ENCODE results near the gene GNAT2. TPM values are rescaled to one million over a fixed set of nuclear protein-coding genes. Genes with fewer than 3 reads are reported as not detected.

Gene GNAT2
- total and polyA plus RNA-seq, 2 donors (not counting 3 experiments of a cell fraction or from before 2014, with no cell fraction given): not detected

DNA sequence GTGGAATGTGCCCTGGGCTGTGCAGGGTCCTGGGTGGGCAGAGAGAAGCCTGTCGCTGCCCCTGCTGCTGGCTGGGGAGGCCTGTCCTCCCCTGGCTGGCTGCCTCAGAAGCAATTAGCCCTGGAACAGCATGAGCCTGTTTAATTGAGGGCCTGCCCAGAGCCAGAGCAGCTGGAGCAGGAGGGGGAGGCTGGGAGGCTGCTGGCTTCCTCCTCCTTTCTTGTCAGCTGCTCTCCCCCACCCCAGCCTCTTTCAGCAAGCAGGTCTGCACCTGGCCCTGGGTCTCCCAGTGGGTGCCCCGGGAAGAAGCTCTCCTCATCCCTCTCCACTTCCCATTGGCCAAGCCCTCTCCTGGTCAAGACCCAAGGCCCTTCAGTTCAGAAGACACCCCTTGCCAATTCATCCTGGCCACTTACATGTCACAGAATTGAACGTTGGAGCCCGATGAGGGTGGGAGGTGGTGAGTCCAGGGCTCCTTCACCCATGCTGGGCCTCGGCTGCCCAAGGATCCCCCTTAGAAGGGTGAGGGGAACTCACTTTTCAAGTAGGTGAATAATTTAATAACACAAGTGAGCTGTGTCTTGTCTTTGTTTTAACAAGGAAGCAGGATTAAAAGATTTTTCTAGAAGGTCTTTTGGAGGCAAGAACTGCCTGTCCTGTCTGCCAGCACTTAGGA is 13.4 kb upstream of the GNAT2 start:
- no peak for TF ChIP-seq MYC (IDR thresholded peaks at IDR 0.05; ENCODE audit: low read depth, low read length)
- no peak for TF ChIP-seq GATA2 (IDR thresholded peaks at IDR 0.05; ENCODE audit: insufficient read depth, insufficient read length, low read depth, low read length)
- no peak for TF ChIP-seq FOS (IDR thresholded peaks at IDR 0.05; ENCODE audit: borderline replicate concordance, insufficient read depth, low read length)
- TF ChIP-seq, protein P1, sequence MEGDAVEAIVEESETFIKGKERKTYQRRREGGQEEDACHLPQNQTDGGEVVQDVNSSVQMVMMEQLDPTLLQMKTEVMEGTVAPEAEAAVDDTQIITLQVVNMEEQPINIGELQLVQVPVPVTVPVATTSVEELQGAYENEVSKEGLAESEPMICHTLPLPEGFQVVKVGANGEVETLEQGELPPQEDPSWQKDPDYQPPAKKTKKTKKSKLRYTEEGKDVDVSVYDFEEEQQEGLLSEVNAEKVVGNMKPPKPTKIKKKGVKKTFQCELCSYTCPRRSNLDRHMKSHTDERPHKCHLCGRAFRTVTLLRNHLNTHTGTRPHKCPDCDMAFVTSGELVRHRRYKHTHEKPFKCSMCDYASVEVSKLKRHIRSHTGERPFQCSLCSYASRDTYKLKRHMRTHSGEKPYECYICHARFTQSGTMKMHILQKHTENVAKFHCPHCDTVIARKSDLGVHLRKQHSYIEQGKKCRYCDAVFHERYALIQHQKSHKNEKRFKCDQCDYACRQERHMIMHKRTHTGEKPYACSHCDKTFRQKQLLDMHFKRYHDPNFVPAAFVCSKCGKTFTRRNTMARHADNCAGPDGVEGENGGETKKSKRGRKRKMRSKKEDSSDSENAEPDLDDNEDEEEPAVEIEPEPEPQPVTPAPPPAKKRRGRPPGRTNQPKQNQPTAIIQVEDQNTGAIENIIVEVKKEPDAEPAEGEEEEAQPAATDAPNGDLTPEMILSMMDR (IDR thresholded peaks at IDR 0.05; ENCODE audit: extremely low read depth in 1 of 2, insufficient read depth in 1 of 2, low read depth in 1 of 2, low read length in 2 of 2): no peak
- no peak for TF ChIP-seq POLR2AphosphoS5 (IDR thresholded peaks at IDR 0.05; ENCODE audit: insufficient read depth, low read depth, low read length)
- TF ChIP-seq, protein P2, sequence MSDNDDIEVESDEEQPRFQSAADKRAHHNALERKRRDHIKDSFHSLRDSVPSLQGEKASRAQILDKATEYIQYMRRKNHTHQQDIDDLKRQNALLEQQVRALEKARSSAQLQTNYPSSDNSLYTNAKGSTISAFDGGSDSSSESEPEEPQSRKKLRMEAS (IDR thresholded peaks at IDR 0.05; ENCODE audit: insufficient read depth, insufficient read length): no peak
- TF ChIP-seq EZH2 (IDR thresholded peaks at IDR 0.05; ENCODE audit: borderline replicate concordance, low read depth, low read length, severe bottlenecking): no peak
- no peak for TF ChIP-seq JUN (IDR thresholded peaks at IDR 0.05; ENCODE audit: borderline replicate concordance, insufficient read depth, insufficient read length, low read depth)
- no peak for TF ChIP-seq POLR2A (IDR thresholded peaks at IDR 0.05; ENCODE audit: low read depth, low read length)
- BruUV-seq (replicated peaks): no TSS peak
- ChIA-PET CTCF (interaction anchor here (0.6 to 15.2 kb wide), 5 partner anchors 7 to 352 kb away, joined by 3 to 565 read pairs (median 4); partner anchors contain the start of gene AHCYL1), POLR2A (interaction anchor here (0.8 kb wide), 1 partner anchor 84 kb away, joined by 3 read pairs; the partner anchor contains the start of gene GNAI3)
- intact Hi-C loops (cut with micrococcal nuclease): no loop called here
- DNase-seq (ENCODE audit: low read depth, low spot score): no peak
- H3K27me3 ChIP-seq (ENCODE audit: control insufficient read depth in 2 of 2, insufficient read depth in 2 of 2, low read length in 2 of 2): no peaks in the 10 kb centered on the region
- no peak overlapping the region for H3K4me3 ChIP-seq (replicated peaks in 1 of 3; ENCODE audit: insufficient read depth in 1 of 3, low read depth in 1 of 3, low read length in 3 of 3)
- H3K9me3 ChIP-seq (replicated peaks; ENCODE audit: control insufficient read depth, insufficient read depth, low read length): no peaks in the 10 kb centered on the region
- H3K27ac ChIP-seq (ENCODE audit: insufficient read depth, low read depth, low read length): no peak overlapping the region
- no peak overlapping the region for H2AFZ ChIP-seq (ENCODE audit: low read depth, low read length)
- H3K9me1 ChIP-seq (replicated peaks; ENCODE audit: control insufficient read depth, extremely low read depth, insufficient read depth, low read length): no peaks in the 10 kb centered on the region
- dilution Hi-C loops (cut with MboI; ENCODE audit: extremely low pct_ligation_motif_present, low sequenced_read_pairs): no loop called here
- no peaks in the 10 kb centered on the region for H3K79me2 ChIP-seq (ENCODE audit: control insufficient read depth, insufficient read depth, low read length)
- H3K4me1 ChIP-seq (ENCODE audit: control insufficient read depth, extremely low read depth, insufficient read depth, low read length): no peaks in the 10 kb centered on the region
- no peak for FAIRE-seq
- no peak overlapping the region for H3K9ac ChIP-seq (replicated peaks; ENCODE audit: extremely low read depth, insufficient read depth, low read length)
- H3K36me3 ChIP-seq (ENCODE audit: control insufficient read depth in 2 of 2, extremely low read depth in 1 of 2, insufficient read depth in 2 of 2, low read length in 2 of 2): peaks cover 9 to 33% of the 10 kb centered on the region in 2 experiments
- H4K20me1 ChIP-seq (replicated peaks; ENCODE audit: control insufficient read depth, extremely low read depth, insufficient read depth, low read length): no peaks in the 10 kb centered on the region
- no peak overlapping the region for H3K4me2 ChIP-seq (ENCODE audit: insufficient read depth, low read length)

All from endothelial cell of umbilical vein (primary cell).